Liver (tissue), 9 donors: ENCODE data around the gene SPIRE2. TPM values are rescaled to one million over a fixed set of nuclear protein-coding genes. Genes with fewer than 3 reads are reported as not detected.

Source experiments
- DNase-seq: peaks from one replicate; pipeline ENCODE4 v3.0.0-alpha.2; 2017; ENCODE audit warnings: low spot score
- H3K27ac ChIP-seq, 2 donors: one replicate each; pipeline ENCODE4 v1.7.0; 2013; ENCODE audit warnings: inconsistent platforms in 2 of 2, low read length in 2 of 2, control low read depth in 1 of 2, low read depth in 1 of 2, mild to moderate bottlenecking in 1 of 2
- H3K27me3 ChIP-seq, 4 donors: one replicate each; pipeline versions ENCODE4 v1.6.1 to v1.7.0; 2013; ENCODE audit warnings: low read length in 3 of 4, inconsistent platforms in 1 of 4, mild to moderate bottlenecking in 1 of 4, moderate library complexity in 1 of 4; ENCODE audit not compliant: control insufficient read depth in 4 of 4, insufficient read depth in 4 of 4
- H3K36me3 ChIP-seq, 4 donors: one replicate each; pipeline versions ENCODE4 v1.6.1 to v1.7.0; 2013; ENCODE audit warnings: low read length in 3 of 4, mild to moderate bottlenecking in 3 of 4, low read depth in 1 of 4, moderate library complexity in 1 of 4; ENCODE audit not compliant: control insufficient read depth in 4 of 4, insufficient read depth in 3 of 4
- H3K4me1 ChIP-seq, 4 donors: one replicate each; pipeline versions ENCODE4 v1.6.1 to v1.7.0; 2013; ENCODE audit warnings: low read length in 3 of 4, mild to moderate bottlenecking in 3 of 4, moderate library complexity in 1 of 4; ENCODE audit not compliant: control insufficient read depth in 4 of 4, insufficient read depth in 4 of 4
- H3K4me3 ChIP-seq, 3 donors: one replicate each; pipeline versions ENCODE4 v1.6.1 to v1.7.0; 2013; ENCODE audit warnings: low read length in 3 of 3, control low read depth in 1 of 3, low read depth in 1 of 3, mild to moderate bottlenecking in 1 of 3
- H3K9ac ChIP-seq, 2 donors: one replicate each; pipeline ENCODE4 v1.7.0; 2013; ENCODE audit warnings: low read length in 2 of 2, mild to moderate bottlenecking in 2 of 2, moderate library complexity in 2 of 2, control low read depth in 1 of 2, low read depth in 1 of 2
- H3K9me3 ChIP-seq, 4 donors: one replicate each; pipeline versions ENCODE4 v1.6.1 to v1.7.0; 2013; ENCODE audit warnings: low read length in 3 of 4; ENCODE audit not compliant: control insufficient read depth in 4 of 4
- FOXA1 ChIP-seq: IDR thresholded peaks from 2 replicates; pipeline ENCODE4 v1.6.1; 2016; ENCODE audit warnings: antibody characterized with exemption
- FOXA2 ChIP-seq: IDR thresholded peaks from 2 replicates; pipeline ENCODE4 v1.6.1; 2016; ENCODE audit warnings: antibody characterized with exemption
- GABPA ChIP-seq, 2 donors: IDR thresholded peaks in 1 of 2; conservative IDR thresholded peaks in 1 of 2; 2 replicates each; pipeline ENCODE4 v1.6.1; 2016; ENCODE audit warnings: antibody characterized with exemption in 2 of 2, mild to moderate bottlenecking in 1 of 2, moderate library complexity in 1 of 2
- HNF4A ChIP-seq, 2 donors: conservative IDR thresholded peaks; 2 replicates each; pipeline ENCODE4 v1.6.1; 2016; ENCODE audit warnings: antibody characterized with exemption in 2 of 2, mild to moderate bottlenecking in 2 of 2
- HNF4G ChIP-seq: IDR thresholded peaks from 2 replicates; pipeline ENCODE4 v1.6.1; 2016; ENCODE audit warnings: antibody characterized with exemption
- JUND ChIP-seq, 2 donors: IDR thresholded peaks; 2 replicates each; pipeline ENCODE4 v1.6.1; 2016; ENCODE audit warnings: antibody characterized with exemption in 2 of 2
- NR2F2 ChIP-seq: IDR thresholded peaks from 2 replicates; pipeline ENCODE4 v1.6.1; 2016; ENCODE audit warnings: antibody characterized with exemption
- RAD21 ChIP-seq, 2 donors: IDR thresholded peaks; 2 replicates each; pipeline ENCODE4 v1.6.1; 2016; ENCODE audit warnings: antibody characterized with exemption in 2 of 2, mild to moderate bottlenecking in 2 of 2
- RXRA ChIP-seq, 2 donors: IDR thresholded peaks; 2 replicates each; pipeline ENCODE4 v1.6.1; 2017 to 2018; ENCODE audit warnings: antibody characterized with exemption in 2 of 2, mild to moderate bottlenecking in 1 of 2
- SP1 ChIP-seq: IDR thresholded peaks from 2 replicates; pipeline ENCODE4 v1.6.1; 2018; ENCODE audit warnings: antibody characterized with exemption, mild to moderate bottlenecking
- TAF1 ChIP-seq: conservative IDR thresholded peaks from 2 replicates; pipeline ENCODE4 v1.6.1; 2016; ENCODE audit warnings: antibody characterized with exemption, mild to moderate bottlenecking
- YY1 ChIP-seq: IDR thresholded peaks from 2 replicates; pipeline ENCODE4 v1.6.1; 2016; ENCODE audit warnings: antibody characterized with exemption, mild to moderate bottlenecking
- WGBS: extraction: QIAGEN DNeasy Blood & Tissue Kit; methylation state at CpG from one replicate; pipeline ENCODE4 v1.1.7; 2013; 5-methylcytosine and 5-hydroxymethylcytosine counted together
- polyA plus RNA-seq, 2 donors: library from polyadenylated mRNA; stranded (reverse) in 1 of 2; unstranded in 1 of 2; fragments of 200-250 nt in 1 of 2; fragments of >200 nt in 1 of 2; fragmentation: Nextera tagmentation in 1 of 2; extraction: Ambion mirVana in 1 of 2; gene quantifications; one replicate each; pipeline versions ENCODE4 v1.2.1 to v1.2.3, GENCODE V29; 2013 to 2015
- total RNA-seq, 2 donors: library from RNA; depleted of rRNA; stranded (reverse); fragments of >200 nt; gene quantifications; one replicate each; pipeline ENCODE4 v1.2.3, GENCODE V29; 2014
- TF ChIP-seq, protein P1 (sequence below): fragments of 150-350 bp; IDR thresholded peaks from 2 replicates; pipeline ENCODE4 v1.5.1; 2017; ENCODE audit warnings: improper control_type of control experiment, low read depth, low read length; ENCODE audit not compliant: missing input control
- TF ChIP-seq, protein P2 (sequence below): IDR thresholded peaks from 2 replicates; pipeline ENCODE4 v1.6.1; 2016; ENCODE audit warnings: antibody characterized with exemption
- TF ChIP-seq, protein P3 (sequence below): IDR thresholded peaks from 2 replicates; pipeline ENCODE4 v1.6.1; 2016; ENCODE audit warnings: antibody characterized with exemption
- TF ChIP-seq, protein P4 (sequence below): IDR thresholded peaks from 2 replicates; pipeline ENCODE4 v1.6.1; 2016; ENCODE audit warnings: antibody characterized with exemption
- donor health status: healthy.
- donor health status: healthy.
- donor health status: healthy.
- donor health status: healthy.
- donor health status: healthy.

The SPIRE2 gene
- total and polyA plus RNA-seq, 4 donors: 1.7 to 7.2 (median 2.9) TPM

DNA sequence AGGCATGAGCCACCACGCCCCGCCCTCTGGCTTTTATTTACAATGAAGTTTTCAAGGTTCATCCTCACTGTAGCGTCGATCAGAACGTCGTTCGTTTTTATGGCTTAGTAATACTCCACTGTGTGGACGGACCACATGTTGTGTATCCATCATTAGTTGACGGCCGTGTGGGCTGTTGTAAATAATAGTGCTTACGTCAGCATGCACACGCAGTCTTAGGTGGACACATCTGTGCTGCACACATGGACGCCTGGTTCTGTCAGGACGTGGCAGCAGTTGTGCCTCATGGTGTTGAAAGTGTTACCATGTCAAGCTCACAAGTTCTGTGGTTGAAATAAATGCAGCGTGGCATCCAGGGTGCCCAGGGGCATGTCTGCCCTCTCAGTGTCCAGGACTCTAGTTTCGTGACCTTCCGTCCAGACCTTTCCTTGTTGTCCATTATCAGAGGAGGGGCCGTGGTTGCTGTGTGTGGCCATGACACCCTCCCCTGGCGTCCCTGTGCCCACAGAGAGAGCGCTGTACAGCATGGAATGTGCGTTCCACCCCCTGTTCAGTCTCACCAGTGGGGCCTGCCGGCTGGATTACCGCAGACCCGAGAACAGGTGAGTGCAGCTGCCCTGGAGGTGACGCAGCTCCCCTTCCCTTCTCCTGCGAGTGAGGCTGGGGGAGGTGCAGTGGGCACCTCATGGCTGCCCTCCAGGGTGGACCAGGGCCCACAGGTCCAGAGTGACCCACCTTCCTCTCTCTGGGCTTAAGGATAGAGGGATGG, 67.4 kb downstream of the SPIRE2 start:
- Histone ChIP-seq H3K4me3 (no peak overlapping the region), H3K27me3 (no peaks in the 10 kb centered on the region), H3K4me1 (no peaks in the 10 kb centered on the region), H3K27ac (no peak overlapping the region), H3K9ac (no peak overlapping the region), H3K9me3 (no peaks in the 10 kb centered on the region), H3K36me3 (peaks cover 44 to 86% (median 55%) of the 10 kb centered on the region in 4 donors)
- DNase-seq: no peak
- no peak for TF ChIP-seq FOXA2
- TF ChIP-seq, protein P1, sequence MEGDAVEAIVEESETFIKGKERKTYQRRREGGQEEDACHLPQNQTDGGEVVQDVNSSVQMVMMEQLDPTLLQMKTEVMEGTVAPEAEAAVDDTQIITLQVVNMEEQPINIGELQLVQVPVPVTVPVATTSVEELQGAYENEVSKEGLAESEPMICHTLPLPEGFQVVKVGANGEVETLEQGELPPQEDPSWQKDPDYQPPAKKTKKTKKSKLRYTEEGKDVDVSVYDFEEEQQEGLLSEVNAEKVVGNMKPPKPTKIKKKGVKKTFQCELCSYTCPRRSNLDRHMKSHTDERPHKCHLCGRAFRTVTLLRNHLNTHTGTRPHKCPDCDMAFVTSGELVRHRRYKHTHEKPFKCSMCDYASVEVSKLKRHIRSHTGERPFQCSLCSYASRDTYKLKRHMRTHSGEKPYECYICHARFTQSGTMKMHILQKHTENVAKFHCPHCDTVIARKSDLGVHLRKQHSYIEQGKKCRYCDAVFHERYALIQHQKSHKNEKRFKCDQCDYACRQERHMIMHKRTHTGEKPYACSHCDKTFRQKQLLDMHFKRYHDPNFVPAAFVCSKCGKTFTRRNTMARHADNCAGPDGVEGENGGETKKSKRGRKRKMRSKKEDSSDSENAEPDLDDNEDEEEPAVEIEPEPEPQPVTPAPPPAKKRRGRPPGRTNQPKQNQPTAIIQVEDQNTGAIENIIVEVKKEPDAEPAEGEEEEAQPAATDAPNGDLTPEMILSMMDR: no peak
- TF ChIP-seq HNF4G: no peak
- no peak for TF ChIP-seq RXRA (IDR thresholded peaks at IDR 0.05)
- TF ChIP-seq TAF1: no peak
- TF ChIP-seq, protein P2, sequence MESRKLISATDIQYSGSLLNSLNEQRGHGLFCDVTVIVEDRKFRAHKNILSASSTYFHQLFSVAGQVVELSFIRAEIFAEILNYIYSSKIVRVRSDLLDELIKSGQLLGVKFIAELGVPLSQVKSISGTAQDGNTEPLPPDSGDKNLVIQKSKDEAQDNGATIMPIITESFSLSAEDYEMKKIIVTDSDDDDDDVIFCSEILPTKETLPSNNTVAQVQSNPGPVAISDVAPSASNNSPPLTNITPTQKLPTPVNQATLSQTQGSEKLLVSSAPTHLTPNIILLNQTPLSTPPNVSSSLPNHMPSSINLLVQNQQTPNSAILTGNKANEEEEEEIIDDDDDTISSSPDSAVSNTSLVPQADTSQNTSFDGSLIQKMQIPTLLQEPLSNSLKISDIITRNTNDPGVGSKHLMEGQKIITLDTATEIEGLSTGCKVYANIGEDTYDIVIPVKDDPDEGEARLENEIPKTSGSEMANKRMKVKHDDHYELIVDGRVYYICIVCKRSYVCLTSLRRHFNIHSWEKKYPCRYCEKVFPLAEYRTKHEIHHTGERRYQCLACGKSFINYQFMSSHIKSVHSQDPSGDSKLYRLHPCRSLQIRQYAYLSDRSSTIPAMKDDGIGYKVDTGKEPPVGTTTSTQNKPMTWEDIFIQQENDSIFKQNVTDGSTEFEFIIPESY: no peak
- TF ChIP-seq, protein P3, sequence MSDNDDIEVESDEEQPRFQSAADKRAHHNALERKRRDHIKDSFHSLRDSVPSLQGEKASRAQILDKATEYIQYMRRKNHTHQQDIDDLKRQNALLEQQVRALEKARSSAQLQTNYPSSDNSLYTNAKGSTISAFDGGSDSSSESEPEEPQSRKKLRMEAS: no peak
- TF ChIP-seq HNF4A (conservative IDR thresholded peaks at IDR 0.05): no peak
- TF ChIP-seq GABPA (IDR thresholded peaks at IDR 0.05 in 1 of 2, conservative IDR thresholded peaks at IDR 0.05 in 1 of 2): no peak
- no peak for TF ChIP-seq JUND (IDR thresholded peaks at IDR 0.05)
- no peak for TF ChIP-seq SP1
- TF ChIP-seq NR2F2: no peak
- no peak for TF ChIP-seq RAD21 (IDR thresholded peaks at IDR 0.05)
- no peak for TF ChIP-seq YY1
- TF ChIP-seq, protein P4, sequence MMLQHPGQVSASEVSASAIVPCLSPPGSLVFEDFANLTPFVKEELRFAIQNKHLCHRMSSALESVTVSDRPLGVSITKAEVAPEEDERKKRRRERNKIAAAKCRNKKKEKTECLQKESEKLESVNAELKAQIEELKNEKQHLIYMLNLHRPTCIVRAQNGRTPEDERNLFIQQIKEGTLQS: no peak
- TF ChIP-seq FOXA1: no peak
- WGBS: 95% methylated on average over 26 of the region's 26 CpGs

DNA sequence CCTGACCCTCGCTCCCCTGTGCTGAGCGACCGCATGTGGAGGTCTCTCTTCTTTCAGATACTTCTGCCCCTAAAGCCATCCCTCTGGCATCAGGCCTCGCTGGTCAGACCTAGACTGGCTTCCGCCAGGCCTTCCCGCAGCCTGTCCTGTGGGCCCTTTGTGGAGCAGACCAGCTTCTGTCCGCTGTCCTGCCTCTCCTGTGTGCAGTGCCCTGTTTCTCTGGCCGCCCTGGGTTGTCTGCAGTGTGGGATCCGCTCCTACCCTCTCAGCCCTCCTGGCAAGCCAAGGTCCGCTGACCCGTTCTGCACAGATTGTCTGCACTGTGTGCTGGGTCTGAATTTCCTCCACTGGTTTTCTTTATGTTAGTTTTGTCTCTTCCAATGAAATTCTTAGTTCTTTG, 68.9 kb downstream of the SPIRE2 start:
- H3K9ac ChIP-seq: no peak overlapping the region
- TF ChIP-seq YY1 (no peak), RXRA (IDR thresholded peaks at IDR 0.05) (no peak), HNF4A (conservative IDR thresholded peaks at IDR 0.05) (no peak)
- TF ChIP-seq, protein P3: no peak
- no peaks in the 10 kb centered on the region for H3K27me3 ChIP-seq
- no peak overlapping the region for H3K27ac ChIP-seq
- H3K4me1 ChIP-seq: no peaks in the 10 kb centered on the region
- H3K4me3 ChIP-seq: no peak overlapping the region
- WGBS: 97% methylated on average over 11 of the region's 11 CpGs
- no peaks in the 10 kb centered on the region for H3K9me3 ChIP-seq
- peaks cover 32 to 77% (median 48%) of the 10 kb centered on the region in 4 donors for H3K36me3 ChIP-seq
- DNase-seq: no peak
